Measurements from ENCODE around the gene HSD17B2. TPM values are rescaled to one million over a fixed set of nuclear protein-coding genes. Genes with fewer than 3 reads are reported as not detected.

The HSD17B2 gene
- total and polyA plus RNA-seq, 2 of the 4 experiments (the other 2 are of a cell fraction), result 0.12 to 0.18 TPM

- Histone ChIP-seq H2AK5ac (ENCODE audit: low read depth, low read length) (no peak overlapping the region), H2AK9ac (replicated peaks; ENCODE audit: low read depth, low read length, poor library complexity) (no peak overlapping the region), H3K4me2 (ENCODE audit: low read depth, low read length) (no peak overlapping the region), H3K18ac (ENCODE audit: low read depth, low read length) (no peak overlapping the region), H4K20me1 (ENCODE audit: insufficient read depth, low read length) (no peaks in the 10 kb centered on the region), H3K36me3 (ENCODE audit: control insufficient read depth, insufficient read depth, low read length) (no peaks in the 10 kb centered on the region), H2AFZ (replicated peaks; ENCODE audit: low read length, poor library complexity) (no peak overlapping the region), H3K9me1 (ENCODE audit: insufficient read depth, low read length) (no peaks in the 10 kb centered on the region), H2BK20ac (ENCODE audit: low read depth, low read length) (no peak overlapping the region), H3K27ac (ENCODE audit: insufficient read depth, low read length) (no peak overlapping the region), H3K4me1 (ENCODE audit: control insufficient read depth, insufficient read depth, low read length) (peaks cover 2% of the 10 kb centered on the region; the same call in 1 of the 2 replicates), H4K8ac (ENCODE audit: low read depth in 2 of 2, low read length in 2 of 2) (no peak overlapping the region), H4K91ac (ENCODE audit: insufficient read depth, low read depth, low read length) (no peak overlapping the region), H2BK5ac (ENCODE audit: low read depth, low read length, poor library complexity, severe bottlenecking) (no peak overlapping the region), H4K5ac (ENCODE audit: low read depth, low read length) (no peak overlapping the region), H3K4ac (ENCODE audit: low read depth, low read length) (no peak overlapping the region), H3K56ac (ENCODE audit: extremely low read depth, insufficient read depth, low read length) (no peak overlapping the region), H3K79me1 (ENCODE audit: low read depth in 1 of 2, low read length in 2 of 2) (no peaks in the 10 kb centered on the region), H3K14ac (replicated peaks; ENCODE audit: low read depth, low read length) (no peak overlapping the region), H3K9ac (ENCODE audit: low read depth, low read length) (no peak overlapping the region), H3K9me3 (ENCODE audit: control insufficient read depth, insufficient read depth, low read length) (no peaks in the 10 kb centered on the region), H3K23ac (ENCODE audit: low read depth, low read length) (no peak overlapping the region), H2BK15ac (ENCODE audit: low read depth, low read length) (no peak overlapping the region), H2BK120ac (ENCODE audit: low read depth, low read length) (no peak overlapping the region), H3K4me3 (ENCODE audit: insufficient read depth, low read depth, low read length) (no peak overlapping the region), H3K27me3 (ENCODE audit: control insufficient read depth, insufficient read depth, low read length) (no peaks in the 10 kb centered on the region)
- WGBS, 2 experiments (ENCODE audit: extremely low coverage in 2 of 2, insufficient read length in 1 of 2), result 71% methylated on average over 1 of the region's 2 CpGs; no CpG with 5 or more reads in 1 of the 2 experiments
- dilution Hi-C loops (cut with HindIII; ENCODE audit: low sequenced_read_pairs, unreplicated experiment) (no loop called here), in situ Hi-C loops (cut with MboI; ENCODE audit: low sequenced_read_pairs) (no loop called here), intact Hi-C loops (cut with micrococcal nuclease) (no loop called here)
- DNase-seq (no peak), ATAC-seq (ENCODE audit: low read depth) (no peak)
- CTCF ChIA-PET, result no interaction called here
- TF ChIP-seq SMC3 (IDR thresholded peaks at IDR 0.05; ENCODE audit: low read depth, low read length) (no peak), CEBPB (IDR thresholded peaks at IDR 0.05; ENCODE audit: low read depth, low read length) (no peak), POLR2A (IDR thresholded peaks at IDR 0.05; ENCODE audit: low read depth, low read length) (no peak), CTCF (conservative IDR thresholded peaks at IDR 0.05; ENCODE audit: low read depth, low read length) (no peak), MAZ (IDR thresholded peaks at IDR 0.05; ENCODE audit: borderline replicate concordance, low read depth, low read length) (no peak), NFE2L2 (IDR thresholded peaks at IDR 0.05; ENCODE audit: low read depth, low read length) (no peak), RCOR1 (IDR thresholded peaks at IDR 0.05; ENCODE audit: insufficient replicate concordance, low read length) (no peak), CHD1 (IDR thresholded peaks at IDR 0.05; ENCODE audit: low read depth, low read length) (no peak), ELK1 (IDR thresholded peaks at IDR 0.05; ENCODE audit: borderline replicate concordance, low read depth, low read length) (no peak)
- TF ChIP-seq, protein P1, sequence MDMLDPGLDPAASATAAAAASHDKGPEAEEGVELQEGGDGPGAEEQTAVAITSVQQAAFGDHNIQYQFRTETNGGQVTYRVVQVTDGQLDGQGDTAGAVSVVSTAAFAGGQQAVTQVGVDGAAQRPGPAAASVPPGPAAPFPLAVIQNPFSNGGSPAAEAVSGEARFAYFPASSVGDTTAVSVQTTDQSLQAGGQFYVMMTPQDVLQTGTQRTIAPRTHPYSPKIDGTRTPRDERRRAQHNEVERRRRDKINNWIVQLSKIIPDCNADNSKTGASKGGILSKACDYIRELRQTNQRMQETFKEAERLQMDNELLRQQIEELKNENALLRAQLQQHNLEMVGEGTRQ (IDR thresholded peaks at IDR 0.05; ENCODE audit: low read depth, low read length), result no peak
- POLR2A ChIA-PET (ENCODE audit: unreplicated experiment), result no interaction called here
- no TSS peak for BruUV-seq (replicated peaks)
Observed at GRCh38 chr16:82111944-82112343, 76.9 kb downstream of the HSD17B2 start.

All from IMR-90 (cell line).